Measurements from ENCODE around the gene CHPF.

Gene CHPF

GRCh38 chr2:219527472-219527871 is 16.1 kb downstream of the CHPF start:
- no peak for DNase-seq

- no peak for DNase-seq
These were observed 16.6 kb downstream of the CHPF start for GRCh38 chr2:219527076-219527394.

- DNase-seq: peak; percentile 58
These were observed 17.1 kb downstream of the CHPF start for GRCh38 chr2:219526320-219527075.

- peak; percentile 98 for DNase-seq
These were observed 17.9 kb downstream of the CHPF start for GRCh38 chr2:219525533-219526232.

- no peak for DNase-seq
These were observed 18.8 kb downstream of the CHPF start for GRCh38 chr2:219524817-219525216.

GRCh38 chr2:219523031-219523671 is 20.5 kb downstream of the CHPF start:
- no peak for DNase-seq

GRCh38 chr2:219522111-219523030 is 21.2 kb downstream of the CHPF start:
- peak; percentile 65 for DNase-seq

- DNase-seq: peak; percentile 96
These were observed 22.3 kb downstream of the CHPF start for GRCh38 chr2:219521066-219521880.

- peak; percentile 61 for DNase-seq
These were observed 23.5 kb downstream of the CHPF start for GRCh38 chr2:219520079-219520478.

- DNase-seq: no peak
These were observed 24.1 kb downstream of the CHPF start for GRCh38 chr2:219519526-219519916.

- DNase-seq: no peak
These were observed 25.4 kb downstream of the CHPF start for GRCh38 chr2:219517954-219518778.

- no peak for DNase-seq
These were observed 26.7 kb downstream of the CHPF start for GRCh38 chr2:219516888-219517287.

GRCh38 chr2:219515874-219516629 is 27.6 kb downstream of the CHPF start:
- DNase-seq: peak; percentile 36

- no peak for DNase-seq
These were observed 28.8 kb downstream of the CHPF start for GRCh38 chr2:219514836-219515235.

- peak; percentile 95 for DNase-seq
These were observed 29.3 kb downstream of the CHPF start, which contains the start of gene ASIC4 for GRCh38 chr2:219514196-219514761. TSS of gene ASIC4 (plus strand) at chr2:219514482. CDS start at chr2:219514725, 243 bp downstream.

- DNase-seq: peak; percentile 66
These were observed 29.8 kb downstream of the CHPF start for GRCh38 chr2:219513787-219514186.

GRCh38 chr2:219512524-219513216 is 30.9 kb downstream of the CHPF start:
- DNase-seq: peak; percentile 16

- peak; percentile 75 for DNase-seq
These were observed 31.9 kb downstream of the CHPF start for GRCh38 chr2:219511547-219512325.
